Measurements from ENCODE around the gene CHST11. TPM values are rescaled to one million over a fixed set of nuclear protein-coding genes. Genes with fewer than 3 reads are reported as not detected.

CHST11 gene
- total and polyA plus RNA-seq, 2 of the 4 experiments (the other 2 are of a cell fraction): 1.4 to 2.7 TPM

DNA sequence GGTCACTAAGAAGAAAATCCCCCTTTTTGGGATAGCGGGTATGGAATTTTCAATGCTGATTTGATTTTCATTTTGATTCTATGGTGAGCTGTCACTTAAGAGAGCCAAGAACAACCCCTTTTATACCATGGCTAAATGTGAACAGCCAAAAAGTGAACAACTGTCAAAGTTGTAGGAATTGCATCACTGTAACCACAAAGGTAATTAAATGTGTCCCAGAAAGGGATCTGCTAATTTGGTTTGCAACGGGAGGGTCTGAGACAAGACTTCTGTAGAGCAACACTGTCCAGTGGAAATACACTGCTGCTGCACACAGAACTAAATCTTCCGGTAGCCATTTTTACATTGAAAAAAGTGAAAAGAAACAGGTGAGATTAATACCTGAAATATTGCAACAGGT, 14.6 kb downstream of the CHST11 start:
- no peak overlapping the region for H2AK9ac ChIP-seq (replicated peaks; ENCODE audit: low read depth, low read length, poor library complexity)
- no peak for DNase-seq
- H3K79me1 ChIP-seq (ENCODE audit: low read depth in 1 of 2, low read length in 2 of 2): no peaks in the 10 kb centered on the region; a peak in 1 of 4 replicates
- H4K20me1 ChIP-seq (ENCODE audit: insufficient read depth, low read length): no peaks in the 10 kb centered on the region
- no peak for ATAC-seq (ENCODE audit: low read depth)
- no peak overlapping the region for H3K9ac ChIP-seq (ENCODE audit: low read depth, low read length)
- H2BK120ac ChIP-seq (ENCODE audit: low read depth, low read length): no peak overlapping the region
- TF ChIP-seq CHD1 (IDR thresholded peaks at IDR 0.05; ENCODE audit: low read depth, low read length) (no peak), NFE2L2 (IDR thresholded peaks at IDR 0.05; ENCODE audit: low read depth, low read length) (no peak), FOS (IDR thresholded peaks at IDR 0.05; ENCODE audit: low read depth, low read length) (no peak), BHLHE40 (IDR thresholded peaks at IDR 0.05; ENCODE audit: low read depth, low read length) (no peak), SMC3 (IDR thresholded peaks at IDR 0.05; ENCODE audit: low read depth, low read length) (no peak), MAFK (IDR thresholded peaks at IDR 0.05; ENCODE audit: low read depth, low read length) (no peak), MXI1 (IDR thresholded peaks at IDR 0.05; ENCODE audit: borderline replicate concordance, low read depth, low read length) (no peak), POLR2A (IDR thresholded peaks at IDR 0.05; ENCODE audit: low read depth, low read length) (no peak), RFX5 (IDR thresholded peaks at IDR 0.05; ENCODE audit: low read depth, low read length) (no peak), RCOR1 (IDR thresholded peaks at IDR 0.05; ENCODE audit: insufficient replicate concordance, low read length) (no peak), CEBPB (IDR thresholded peaks at IDR 0.05; ENCODE audit: low read depth, low read length) (no peak), RAD21 (IDR thresholded peaks at IDR 0.05; ENCODE audit: low read length) (no peak), MAZ (IDR thresholded peaks at IDR 0.05; ENCODE audit: borderline replicate concordance, low read depth, low read length) (no peak)
- TF ChIP-seq, protein P1, sequence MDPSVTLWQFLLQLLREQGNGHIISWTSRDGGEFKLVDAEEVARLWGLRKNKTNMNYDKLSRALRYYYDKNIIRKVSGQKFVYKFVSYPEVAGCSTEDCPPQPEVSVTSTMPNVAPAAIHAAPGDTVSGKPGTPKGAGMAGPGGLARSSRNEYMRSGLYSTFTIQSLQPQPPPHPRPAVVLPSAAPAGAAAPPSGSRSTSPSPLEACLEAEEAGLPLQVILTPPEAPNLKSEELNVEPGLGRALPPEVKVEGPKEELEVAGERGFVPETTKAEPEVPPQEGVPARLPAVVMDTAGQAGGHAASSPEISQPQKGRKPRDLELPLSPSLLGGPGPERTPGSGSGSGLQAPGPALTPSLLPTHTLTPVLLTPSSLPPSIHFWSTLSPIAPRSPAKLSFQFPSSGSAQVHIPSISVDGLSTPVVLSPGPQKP (IDR thresholded peaks at IDR 0.05; ENCODE audit: borderline replicate concordance, low read depth, low read length): no peak
- TF ChIP-seq, protein P2, sequence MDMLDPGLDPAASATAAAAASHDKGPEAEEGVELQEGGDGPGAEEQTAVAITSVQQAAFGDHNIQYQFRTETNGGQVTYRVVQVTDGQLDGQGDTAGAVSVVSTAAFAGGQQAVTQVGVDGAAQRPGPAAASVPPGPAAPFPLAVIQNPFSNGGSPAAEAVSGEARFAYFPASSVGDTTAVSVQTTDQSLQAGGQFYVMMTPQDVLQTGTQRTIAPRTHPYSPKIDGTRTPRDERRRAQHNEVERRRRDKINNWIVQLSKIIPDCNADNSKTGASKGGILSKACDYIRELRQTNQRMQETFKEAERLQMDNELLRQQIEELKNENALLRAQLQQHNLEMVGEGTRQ (IDR thresholded peaks at IDR 0.05; ENCODE audit: low read depth, low read length): no peak
- TF ChIP-seq, protein P3, sequence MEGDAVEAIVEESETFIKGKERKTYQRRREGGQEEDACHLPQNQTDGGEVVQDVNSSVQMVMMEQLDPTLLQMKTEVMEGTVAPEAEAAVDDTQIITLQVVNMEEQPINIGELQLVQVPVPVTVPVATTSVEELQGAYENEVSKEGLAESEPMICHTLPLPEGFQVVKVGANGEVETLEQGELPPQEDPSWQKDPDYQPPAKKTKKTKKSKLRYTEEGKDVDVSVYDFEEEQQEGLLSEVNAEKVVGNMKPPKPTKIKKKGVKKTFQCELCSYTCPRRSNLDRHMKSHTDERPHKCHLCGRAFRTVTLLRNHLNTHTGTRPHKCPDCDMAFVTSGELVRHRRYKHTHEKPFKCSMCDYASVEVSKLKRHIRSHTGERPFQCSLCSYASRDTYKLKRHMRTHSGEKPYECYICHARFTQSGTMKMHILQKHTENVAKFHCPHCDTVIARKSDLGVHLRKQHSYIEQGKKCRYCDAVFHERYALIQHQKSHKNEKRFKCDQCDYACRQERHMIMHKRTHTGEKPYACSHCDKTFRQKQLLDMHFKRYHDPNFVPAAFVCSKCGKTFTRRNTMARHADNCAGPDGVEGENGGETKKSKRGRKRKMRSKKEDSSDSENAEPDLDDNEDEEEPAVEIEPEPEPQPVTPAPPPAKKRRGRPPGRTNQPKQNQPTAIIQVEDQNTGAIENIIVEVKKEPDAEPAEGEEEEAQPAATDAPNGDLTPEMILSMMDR (conservative IDR thresholded peaks at IDR 0.05; ENCODE audit: low read depth, low read length): no peak
- no peak overlapping the region for H3K14ac ChIP-seq (replicated peaks; ENCODE audit: low read depth, low read length)
- H3K23ac ChIP-seq (ENCODE audit: low read depth, low read length): no peak overlapping the region
- no peak overlapping the region for H4K5ac ChIP-seq (ENCODE audit: low read depth, low read length)
- H3K9me1 ChIP-seq (ENCODE audit: insufficient read depth, low read length): no peaks in the 10 kb centered on the region
- BruUV-seq (replicated peaks): no TSS peak
- dilution Hi-C loops (cut with HindIII; ENCODE audit: low sequenced_read_pairs, unreplicated experiment): no loop called here
- no peak overlapping the region for H4K91ac ChIP-seq (ENCODE audit: insufficient read depth, low read depth, low read length)
- no peak overlapping the region for H3K27ac ChIP-seq (ENCODE audit: insufficient read depth, low read length)
- H3K4me2 ChIP-seq (ENCODE audit: low read depth, low read length): no peak overlapping the region
- no peaks in the 10 kb centered on the region for H3K36me3 ChIP-seq (ENCODE audit: control insufficient read depth, insufficient read depth, low read length)
- H4K8ac ChIP-seq (ENCODE audit: low read depth in 2 of 2, low read length in 2 of 2): no peak overlapping the region
- no peak overlapping the region for H2AFZ ChIP-seq (replicated peaks; ENCODE audit: low read length, poor library complexity)
- intact Hi-C loops (cut with micrococcal nuclease): no loop called here
- peaks cover 5% of the 10 kb centered on the region for H3K27me3 ChIP-seq (ENCODE audit: control insufficient read depth, insufficient read depth, low read length)
- POLR2A ChIA-PET (ENCODE audit: unreplicated experiment): no interaction called here
- no CpG with 5 or more reads among the region's 3 CpGs for WGBS, 2 experiments (ENCODE audit: extremely low coverage in 2 of 2, insufficient read length in 1 of 2)
- no peak overlapping the region for H3K56ac ChIP-seq (ENCODE audit: extremely low read depth, insufficient read depth, low read length)
- H2AK5ac ChIP-seq (ENCODE audit: low read depth, low read length): no peak overlapping the region
- no peaks in the 10 kb centered on the region for H3K9me3 ChIP-seq (ENCODE audit: control insufficient read depth, insufficient read depth, low read length)
- H3K4me1 ChIP-seq (ENCODE audit: control insufficient read depth, insufficient read depth, low read length): no peaks in the 10 kb centered on the region
- H3K18ac ChIP-seq (ENCODE audit: low read depth, low read length): no peak overlapping the region
- H3K4ac ChIP-seq (ENCODE audit: low read depth, low read length): no peak overlapping the region
- no peak overlapping the region for H2BK5ac ChIP-seq (ENCODE audit: low read depth, low read length, poor library complexity, severe bottlenecking)
- in situ Hi-C loops (cut with MboI; ENCODE audit: low sequenced_read_pairs): no loop called here
- no peak overlapping the region for H2BK20ac ChIP-seq (ENCODE audit: low read depth, low read length)
- no peak overlapping the region for H3K4me3 ChIP-seq (ENCODE audit: insufficient read depth, low read depth, low read length)
- CTCF ChIA-PET: no interaction called here
- H2BK15ac ChIP-seq (ENCODE audit: low read depth, low read length): no peak overlapping the region
